Muscle of leg (tissue), 11 donors: ENCODE data around the gene MROH8. TPM values are rescaled to one million over a fixed set of nuclear protein-coding genes. Genes with fewer than 3 reads are reported as not detected.
"Not testable (repeated sequence)": the region's sequence is repeated elsewhere in the genome, so short reads cannot be mapped to it uniquely, and the experiment has no call there.

Experiments
- DNase-seq: peaks from one replicate; pipeline ENCODE4 v3.0.0; 2013
- H3K27ac ChIP-seq: one replicate; pipeline ENCODE4 v1.5.1; 2013; ENCODE audit warnings: mild to moderate bottlenecking, low read length, control low read depth
- H3K27me3 ChIP-seq: one replicate; pipeline ENCODE4 v1.6.1; 2013; ENCODE audit warnings: low read length; ENCODE audit not compliant: control insufficient read depth, insufficient read depth
- H3K36me3 ChIP-seq: one replicate; pipeline ENCODE4 v1.6.1; 2013; ENCODE audit warnings: low read length; ENCODE audit not compliant: control insufficient read depth, insufficient read depth
- H3K4me1 ChIP-seq: one replicate; pipeline ENCODE4 v1.6.1; 2013; ENCODE audit warnings: low read length; ENCODE audit not compliant: control insufficient read depth, insufficient read depth
- H3K4me3 ChIP-seq: one replicate; pipeline ENCODE4 v1.5.1; 2013; ENCODE audit warnings: low read length, control low read depth
- H3K9me3 ChIP-seq: replicated peaks from 2 replicates; pipeline ENCODE4 v1.6.1; 2013; ENCODE audit warnings: low read depth, low read length; ENCODE audit not compliant: control insufficient read depth
- WGBS: methylation state at CpG from one replicate; pipeline ENCODE4 v1.1.5; 2013; ENCODE audit warnings: missing lambda C conversion rate; ENCODE audit not compliant: insufficient coverage; 5-methylcytosine and 5-hydroxymethylcytosine counted together
- polyA plus RNA-seq, 8 donors: library from polyadenylated mRNA; unstranded; fragments of 120-200 nt; gene quantifications; one replicate each; pipeline versions ENCODE4 v1.2.1 to v1.2.3, GENCODE V29; 2013; ENCODE audit warnings: inconsistent platforms in 1 of 8, low replicate concordance in 1 of 8; ENCODE audit not compliant: insufficient read length in 8 of 8, insufficient read depth in 1 of 8
- total RNA-seq: library from RNA; stranded (reverse); fragments of 120-200 nt; gene quantifications from one replicate; pipeline ENCODE4 v1.2.4, GENCODE V29; 2013

Gene MROH8
- total and polyA plus RNA-seq, 9 donors: 3.7 to 5.7 (median 4.5) TPM

GRCh38 chr20:37131486-37131885 lies 47.9 kb downstream of the MROH8 start:
- Histone ChIP-seq H3K36me3 (no peaks in the 10 kb centered on the region), H3K27ac (no peak overlapping the region), H3K9me3 (no peaks in the 10 kb centered on the region), H3K4me1 (no peaks in the 10 kb centered on the region), H3K27me3 (no peaks in the 10 kb centered on the region), H3K4me3 (no peak overlapping the region)
- no CpG with 5 or more reads among the region's 3 CpGs for WGBS
- peak; percentile 14 for DNase-seq

GRCh38 chr20:37128803-37129202 lies 50.5 kb downstream of the MROH8 start:
- 70% methylated on average over 2 of the region's 3 CpGs for WGBS

GRCh38 chr20:37126290-37126689 lies 53.1 kb downstream of the MROH8 start:
- DNase-seq, H3K36me3 ChIP-seq, H3K4me1 ChIP-seq, H3K4me3 ChIP-seq, H3K27ac ChIP-seq, H3K9me3 ChIP-seq, H3K27me3 ChIP-seq: not testable (repeated sequence)
- 91% methylated on average over 3 of the region's 30 CpGs for WGBS

More at GRCh38 chr20:37128803-37129202, 50.5 kb downstream of the MROH8 start:
- Histone ChIP-seq H3K9me3 (no peaks in the 10 kb centered on the region), H3K4me1 (no peaks in the 10 kb centered on the region), H3K4me3 (no peak overlapping the region), H3K27ac (no peak overlapping the region), H3K27me3 (no peaks in the 10 kb centered on the region), H3K36me3 (no peaks in the 10 kb centered on the region)
- DNase-seq: no peak

GRCh38 chr20:37123441-37123840 lies 55.9 kb downstream of the MROH8 start:
- WGBS: 44% methylated on average over 1 of the region's 6 CpGs
- DNase-seq: no peak
- no peaks in the 10 kb centered on the region for H3K27me3 ChIP-seq
- no peak overlapping the region for H3K4me3 ChIP-seq
- no peak overlapping the region for H3K27ac ChIP-seq
- no peaks in the 10 kb centered on the region for H3K4me1 ChIP-seq
- H3K36me3 ChIP-seq: no peaks in the 10 kb centered on the region
- no peaks in the 10 kb centered on the region for H3K9me3 ChIP-seq

- 60% methylated on average over 1 of the region's 4 CpGs for WGBS
- H3K27me3 ChIP-seq: no peaks in the 10 kb centered on the region
- DNase-seq: no peak
- H3K4me3 ChIP-seq: no peak overlapping the region
- H3K4me1 ChIP-seq: no peaks in the 10 kb centered on the region
- H3K27ac ChIP-seq: no peak overlapping the region
- H3K9me3 ChIP-seq: no peaks in the 10 kb centered on the region
- H3K36me3 ChIP-seq: no peaks in the 10 kb centered on the region
These were observed 58.9 kb downstream of the MROH8 start for GRCh38 chr20:37120497-37120896.

- no peaks in the 10 kb centered on the region for H3K36me3 ChIP-seq
- 60% methylated on average over 2 of the region's 7 CpGs for WGBS
- H3K4me3 ChIP-seq: no peak overlapping the region
- H3K4me1 ChIP-seq: no peaks in the 10 kb centered on the region
- no peak for DNase-seq
- no peaks in the 10 kb centered on the region for H3K27me3 ChIP-seq
- no peaks in the 10 kb centered on the region for H3K9me3 ChIP-seq
- H3K27ac ChIP-seq: no peak overlapping the region
These were observed 59.9 kb downstream of the MROH8 start for GRCh38 chr20:37119356-37120036.

- WGBS: 89% methylated on average over 8 of the region's 8 CpGs
- H3K27me3 ChIP-seq: no peaks in the 10 kb centered on the region
- no peaks in the 10 kb centered on the region for H3K9me3 ChIP-seq
These were observed 65.3 kb downstream of the MROH8 start for GRCh38 chr20:37114012-37114411.

GRCh38 chr20:37111926-37112455 lies 67.4 kb downstream of the MROH8 start:
- H3K36me3 ChIP-seq: no peaks in the 10 kb centered on the region
- whole genome bisulfite sequencing: no CpG with 5 or more reads among the region's 2 CpGs

More at GRCh38 chr20:37114012-37114411, 65.3 kb downstream of the MROH8 start:
- Histone ChIP-seq H3K4me1 (no peaks in the 10 kb centered on the region), H3K36me3 (no peaks in the 10 kb centered on the region), H3K27ac (no peak overlapping the region), H3K4me3 (no peak overlapping the region)
- DNase-seq: no peak

GRCh38 chr20:37108676-37109075 lies 70.7 kb downstream of the MROH8 start:
- H3K9me3 ChIP-seq: no peaks in the 10 kb centered on the region
- no peaks in the 10 kb centered on the region for H3K27me3 ChIP-seq
- no peak overlapping the region for H3K27ac ChIP-seq
- no peaks in the 10 kb centered on the region for H3K36me3 ChIP-seq
- H3K4me3 ChIP-seq: no peak overlapping the region
- no peaks in the 10 kb centered on the region for H3K4me1 ChIP-seq
- no peak for DNase-seq
- WGBS: 81% methylated on average over 3 of the region's 4 CpGs

More at GRCh38 chr20:37111926-37112455, 67.4 kb downstream of the MROH8 start:
- Histone ChIP-seq H3K4me3 (no peak overlapping the region), H3K9me3 (no peaks in the 10 kb centered on the region), H3K27ac (no peak overlapping the region), H3K27me3 (no peaks in the 10 kb centered on the region), H3K4me1 (no peaks in the 10 kb centered on the region)
- DNase-seq: no peak

GRCh38 chr20:37102571-37102970 lies 76.8 kb downstream of the MROH8 start:
- no peak overlapping the region for H3K27ac ChIP-seq
- DNase-seq: no peak
- H3K4me3 ChIP-seq: no peak overlapping the region
- no peaks in the 10 kb centered on the region for H3K27me3 ChIP-seq
- no peaks in the 10 kb centered on the region for H3K36me3 ChIP-seq
- WGBS: 94% methylated on average over 5 of the region's 6 CpGs
- H3K9me3 ChIP-seq: no peaks in the 10 kb centered on the region
- no peaks in the 10 kb centered on the region for H3K4me1 ChIP-seq
